HEK293 (cell line): ENCODE data around the gene PHEX.

Experiments used
- CTCF ChIA-PET: fragments of 350-600 bp; formaldehyde crosslinking; extraction: SDS; loops from one replicate; lab custom pipeline; 2021; ENCODE audit warnings: antibody characterized with exemption; lab: Yijun Ruan, JAX
- POLR2A ChIA-PET: fragments of 300-600 bp; formaldehyde crosslinking; extraction: SDS; loops from one replicate; lab custom pipeline; 2020; ENCODE audit warnings: antibody characterized with exemption, inconsistent platforms; lab: Yijun Ruan, JAX
- H3K27ac ChIP-seq: fragments of 200-500 bp; sonication (Bioruptor generic); 2 replicates; pipeline ENCODE4 v1.5.1; 2014; ENCODE audit warnings: low read depth, low read length, control low read depth, inconsistent platforms; ENCODE audit errors: extremely low read depth
- H3K36me3 ChIP-seq, 2 experiments: fragments of 200-500 bp in 1 of 2; sonication (Bioruptor generic) in 1 of 2; 1 replicate in 1 of 2; 2 replicates in 1 of 2; pipeline ENCODE4 v1.5.1; 2014 to 2017; ENCODE audit warnings: inconsistent platforms in 2 of 2, low read length in 2 of 2; ENCODE audit not compliant: control insufficient read depth in 2 of 2, insufficient read depth in 1 of 2
- H3K4me1 ChIP-seq: fragments of 200-500 bp; sonication (Bioruptor generic); 2 replicates; pipeline ENCODE4 v1.5.1; 2014; ENCODE audit warnings: mild to moderate bottlenecking, low read length, inconsistent platforms; ENCODE audit not compliant: control insufficient read depth, insufficient read depth
- H3K4me3 ChIP-seq: 2 replicates; pipeline ENCODE4 v1.5.1; 2011; ENCODE audit warnings: low read depth, mild to moderate bottlenecking, control low read depth, low read length, moderate library complexity
- H3K9me3 ChIP-seq: fragments of 200-500 bp; sonication (Bioruptor generic); 2 replicates; pipeline ENCODE4 v1.5.1; 2014; ENCODE audit warnings: low read depth, low read length, inconsistent platforms; ENCODE audit not compliant: control insufficient read depth, insufficient read depth
- BCL11A ChIP-seq: fragments of 450-650 bp; formaldehyde crosslinking; IDR thresholded peaks from 2 replicates; pipeline ENCODE4 v1.5.1; 2016; ENCODE audit warnings: low read depth, missing biosample characterization, missing genetic modification characterization
- HOXC10 ChIP-seq: sonication (generic); formaldehyde crosslinking; IDR thresholded peaks from 2 replicates; pipeline ENCODE4 v1.8.1; 2023; ENCODE audit warnings: mild to moderate bottlenecking, missing genetic modification reagents
- MZF1 ChIP-seq: fragments of 450-650 bp; formaldehyde crosslinking; IDR thresholded peaks from 2 replicates; pipeline ENCODE4 v1.5.1; 2017; ENCODE audit warnings: missing biosample characterization, missing genetic modification characterization, borderline replicate concordance
- PRDM1 ChIP-seq: fragments of 450-650 bp; formaldehyde crosslinking; IDR thresholded peaks from 2 replicates; pipeline ENCODE4; 2016; ENCODE audit warnings: missing biosample characterization, missing genetic modification characterization
- SP3 ChIP-seq: fragments of 450-650 bp; formaldehyde crosslinking; IDR thresholded peaks from 2 replicates; pipeline ENCODE4 v1.5.1; 2016; ENCODE audit warnings: missing biosample characterization, missing genetic modification characterization
- TCF7L2 ChIP-seq: IDR thresholded peaks from 2 replicates; pipeline ENCODE4 v1.6.1; 2011; ENCODE audit warnings: low read depth, mild to moderate bottlenecking, inconsistent platforms, low read length, moderate library complexity, borderline replicate concordance
- ZNF112 ChIP-seq: fragments of 450-650 bp; formaldehyde crosslinking; IDR thresholded peaks from 2 replicates; pipeline ENCODE4 v1.5.0; 2017; ENCODE audit warnings: missing biosample characterization, missing genetic modification characterization
- ZNF132 ChIP-seq: fragments of 450-650 bp; formaldehyde crosslinking; IDR thresholded peaks from 2 replicates; pipeline ENCODE4 v1.5.1; 2017; ENCODE audit warnings: missing biosample characterization, missing genetic modification characterization, borderline replicate concordance
- ZNF146 ChIP-seq: fragments of 450-650 bp; formaldehyde crosslinking; IDR thresholded peaks from 2 replicates; pipeline ENCODE4 v1.5.1; 2016; ENCODE audit warnings: missing biosample characterization, missing genetic modification characterization
- ZNF169 ChIP-seq: fragments of 450-650 bp; formaldehyde crosslinking; IDR thresholded peaks from 2 replicates; pipeline ENCODE4 v1.5.1; 2016; ENCODE audit warnings: missing biosample characterization, missing genetic modification characterization
- ZNF362 ChIP-seq: fragments of 450-650 bp; formaldehyde crosslinking; IDR thresholded peaks from 2 replicates; pipeline ENCODE4 v1.5.1; 2016; ENCODE audit warnings: missing biosample characterization, missing genetic modification characterization
- ZNF394 ChIP-seq: fragments of 450-650 bp; formaldehyde crosslinking; IDR thresholded peaks from 2 replicates; pipeline ENCODE4 v1.5.1; 2016; ENCODE audit warnings: missing biosample characterization, missing genetic modification characterization, mild to moderate bottlenecking, moderate library complexity, borderline replicate concordance
- ZNF530 ChIP-seq: fragments of 450-650 bp; formaldehyde crosslinking; IDR thresholded peaks from 2 replicates; pipeline ENCODE4 v1.5.1; 2016; ENCODE audit warnings: low read depth, missing biosample characterization, missing genetic modification characterization
- ZNF658 ChIP-seq: fragments of 450-650 bp; formaldehyde crosslinking; IDR thresholded peaks from 2 replicates; pipeline ENCODE4; 2016; ENCODE audit warnings: missing biosample characterization, missing genetic modification characterization
- ZNF76 ChIP-seq: fragments of 450-650 bp; formaldehyde crosslinking; IDR thresholded peaks from 2 replicates; pipeline ENCODE4; 2016; ENCODE audit warnings: low read depth, missing biosample characterization, missing genetic modification characterization, borderline replicate concordance
- ZSCAN16 ChIP-seq: fragments of 450-650 bp; formaldehyde crosslinking; IDR thresholded peaks from 2 replicates; pipeline ENCODE4 v1.5.1; 2016; ENCODE audit warnings: missing biosample characterization, missing genetic modification characterization
- TF ChIP-seq, protein P1 (sequence below): fragments of 450-650 bp; formaldehyde crosslinking; conservative IDR thresholded peaks from 2 replicates; pipeline ENCODE4 v1.5.1; 2016; ENCODE audit warnings: low read depth, missing biosample characterization, missing genetic modification characterization
- TF ChIP-seq, protein P2 (sequence below): fragments of 450-650 bp; formaldehyde crosslinking; IDR thresholded peaks from 2 replicates; pipeline ENCODE4 v1.5.1; 2016; ENCODE audit warnings: missing biosample characterization, missing genetic modification characterization

Gene PHEX

DNA sequence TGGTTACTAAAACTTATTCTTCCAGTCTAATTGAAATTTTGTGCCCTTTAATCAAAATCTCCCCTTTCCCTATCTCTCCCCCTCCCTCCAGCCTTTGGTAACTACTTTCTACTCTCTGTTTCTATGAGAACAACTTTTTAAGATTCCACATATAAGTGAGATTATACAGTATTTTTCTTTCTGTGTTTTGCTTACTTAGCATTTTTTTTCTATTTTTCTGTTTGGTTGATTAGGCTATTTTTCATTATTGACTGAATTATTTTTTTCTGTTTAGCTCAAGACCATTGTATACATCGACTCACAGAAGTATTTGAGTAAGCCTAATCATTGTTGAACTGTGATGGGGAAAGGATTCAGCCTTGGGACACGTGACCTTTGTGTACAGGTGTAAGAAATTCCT is 116.4 kb downstream of the PHEX start (continued):
- TF ChIP-seq, protein P1, sequence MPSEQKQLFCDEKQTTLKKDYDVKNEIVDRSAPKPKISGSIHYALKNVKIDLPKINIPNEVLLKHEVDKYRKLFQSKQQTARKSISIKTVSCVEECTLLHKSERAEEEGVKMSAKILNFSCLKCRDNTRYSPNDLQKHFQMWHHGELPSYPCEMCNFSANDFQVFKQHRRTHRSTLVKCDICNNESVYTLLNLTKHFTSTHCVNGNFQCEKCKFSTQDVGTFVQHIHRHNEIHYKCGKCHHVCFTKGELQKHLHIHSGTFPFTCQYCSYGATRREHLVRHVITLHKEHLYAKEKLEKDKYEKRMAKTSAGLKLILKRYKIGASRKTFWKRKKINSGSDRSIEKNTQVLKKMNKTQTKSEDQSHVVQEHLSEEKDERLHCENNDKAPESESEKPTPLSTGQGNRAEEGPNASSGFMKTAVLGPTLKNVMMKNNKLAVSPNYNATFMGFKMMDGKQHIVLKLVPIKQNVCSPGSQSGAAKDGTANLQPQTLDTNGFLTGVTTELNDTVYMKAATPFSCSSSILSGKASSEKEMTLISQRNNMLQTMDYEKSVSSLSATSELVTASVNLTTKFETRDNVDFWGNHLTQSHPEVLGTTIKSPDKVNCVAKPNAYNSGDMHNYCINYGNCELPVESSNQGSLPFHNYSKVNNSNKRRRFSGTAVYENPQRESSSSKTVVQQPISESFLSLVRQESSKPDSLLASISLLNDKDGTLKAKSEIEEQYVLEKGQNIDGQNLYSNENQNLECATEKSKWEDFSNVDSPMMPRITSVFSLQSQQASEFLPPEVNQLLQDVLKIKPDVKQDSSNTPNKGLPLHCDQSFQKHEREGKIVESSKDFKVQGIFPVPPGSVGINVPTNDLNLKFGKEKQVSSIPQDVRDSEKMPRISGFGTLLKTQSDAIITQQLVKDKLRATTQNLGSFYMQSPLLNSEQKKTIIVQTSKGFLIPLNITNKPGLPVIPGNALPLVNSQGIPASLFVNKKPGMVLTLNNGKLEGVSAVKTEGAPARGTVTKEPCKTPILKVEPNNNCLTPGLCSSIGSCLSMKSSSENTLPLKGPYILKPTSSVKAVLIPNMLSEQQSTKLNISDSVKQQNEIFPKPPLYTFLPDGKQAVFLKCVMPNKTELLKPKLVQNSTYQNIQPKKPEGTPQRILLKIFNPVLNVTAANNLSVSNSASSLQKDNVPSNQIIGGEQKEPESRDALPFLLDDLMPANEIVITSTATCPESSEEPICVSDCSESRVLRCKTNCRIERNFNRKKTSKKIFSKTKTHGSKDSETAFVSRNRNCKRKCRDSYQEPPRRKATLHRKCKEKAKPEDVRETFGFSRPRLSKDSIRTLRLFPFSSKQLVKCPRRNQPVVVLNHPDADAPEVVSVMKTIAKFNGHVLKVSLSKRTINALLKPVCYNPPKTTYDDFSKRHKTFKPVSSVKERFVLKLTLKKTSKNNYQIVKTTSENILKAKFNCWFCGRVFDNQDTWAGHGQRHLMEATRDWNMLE (tag by site-specific recombination), result no peak
- TF ChIP-seq ZNF394 (tag by site-specific recombination), result no peak
- TF ChIP-seq, protein P2, sequence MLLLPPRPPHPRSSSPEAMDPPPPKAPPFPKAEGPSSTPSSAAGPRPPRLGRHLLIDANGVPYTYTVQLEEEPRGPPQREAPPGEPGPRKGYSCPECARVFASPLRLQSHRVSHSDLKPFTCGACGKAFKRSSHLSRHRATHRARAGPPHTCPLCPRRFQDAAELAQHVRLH (tag by site-specific recombination), result no peak
- TF ChIP-seq MZF1 (tag by site-specific recombination), result no peak
- TF ChIP-seq SP3 (tag by site-specific recombination), result no peak
- no peak for TF ChIP-seq HOXC10
- no peak for TF ChIP-seq TCF7L2
- TF ChIP-seq ZNF76 (tag by site-specific recombination), result no peak

DNA sequence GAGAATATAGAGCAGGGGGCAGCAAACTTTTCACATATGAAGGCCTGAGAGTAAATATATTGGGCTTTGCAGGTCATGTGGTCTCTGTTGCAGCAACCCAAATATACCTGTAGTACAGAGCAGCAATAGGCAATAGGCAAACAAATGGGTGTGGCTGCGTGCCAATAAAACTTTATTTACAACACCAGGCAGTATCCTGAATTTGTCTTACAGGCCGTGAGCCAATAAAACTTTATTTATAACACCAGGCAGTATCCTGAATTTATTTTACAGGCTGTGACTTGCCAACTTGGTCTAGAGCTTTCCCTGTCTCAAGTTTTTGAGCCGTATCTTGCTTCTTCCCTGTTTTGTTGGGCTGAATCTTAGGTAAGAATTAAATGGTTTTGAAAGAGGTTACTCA is 118.2 kb downstream of the PHEX start:
- H3K9me3 ChIP-seq, result no peaks in the 10 kb centered on the region; the same call in 1 of the 2 replicates
- no peaks in the 10 kb centered on the region for H3K4me1 ChIP-seq
- H3K4me3 ChIP-seq, result no peak overlapping the region
- ChIA-PET CTCF (interaction anchor here (0.9 to 1.7 kb wide), 2 partner anchors 12 to 14 kb away, joined by 3 to 4 read pairs; no protein-coding TSS in a partner anchor), POLR2A (no interaction called here)
- H3K27ac ChIP-seq, result no peak overlapping the region
- no peaks in the 10 kb centered on the region for H3K36me3 ChIP-seq
- TF ChIP-seq ZNF169 (tag by site-specific recombination) (no peak), ZNF112 (tag by site-specific recombination) (no peak), ZNF530 (tag by site-specific recombination) (no peak), ZNF362 (tag by site-specific recombination) (no peak), ZSCAN16 (tag by site-specific recombination) (no peak), ZNF658 (no peak), PRDM1 (tag by site-specific recombination) (no peak), ZNF132 (no peak), MZF1 (tag by site-specific recombination) (no peak), BCL11A (tag by site-specific recombination) (no peak)

- CTCF ChIA-PET, result interaction anchor here (0.6 to 1.0 kb wide), 3 partner anchors 19 to 174 kb away, joined by 3 to 4 read pairs (median 4); no protein-coding TSS in a partner anchor
- 0 out of 2 replicates have a peak, but pooled peaks cover 4% of the 10 kb centered on the region for H3K4me1 ChIP-seq
- H3K9me3 ChIP-seq, result no peaks in the 10 kb centered on the region
- H3K27ac ChIP-seq, result no peak overlapping the region
- no peaks in the 10 kb centered on the region for H3K36me3 ChIP-seq
- POLR2A ChIA-PET, result no interaction called here
- TF ChIP-seq TCF7L2 (peak; percentile 46; the same call in 1 of the 2 replicates), ZNF146 (no peak)
- H3K4me3 ChIP-seq, result no peak overlapping the region
Observed at GRCh38 chrX:22155126-22155525, 123.0 kb downstream of the PHEX start.
